Natural killer cell treated with Interleukin-12 subunit alpha and Interleukin-12 subunit beta and Interleukin-15 and Interleukin-18, amount 100 ng/mL, for 72 hours (primary cell): ENCODE data around the gene PCAT6. TPM values are rescaled to one million over a fixed set of nuclear protein-coding genes. Genes with fewer than 3 reads are reported as not detected.
"Not testable (repeated sequence)": the region's sequence is repeated elsewhere in the genome, so short reads cannot be mapped to it uniquely, and the experiment has no call there.

ENCODE experiments used
- ATAC-seq, 2 donors: fragments of 150-1000 bp; cut with Tn5 transposase in 1 of 2; sonication (Bioruptor Pico), chemical (Tn5 transposase) in 1 of 2; 2 replicates each; pipeline ENCODE4 v1.10.0; 2021
- DNase-seq: peaks from one replicate; pipeline ENCODE4 v3.0.0; 2022; ENCODE audit warnings: low spot score
- H3K27ac Mint-ChIP-seq, 2 donors: 1 replicate in 1 of 2; 2 replicates in 1 of 2; pipeline ENCODE4 v1.8.0; 2022; ENCODE audit warnings: mixed read lengths in 2 of 2, mild to moderate bottlenecking in 1 of 2, moderate library complexity in 1 of 2
- H3K27me3 Mint-ChIP-seq, 2 donors: 1 replicate in 1 of 2; 2 replicates in 1 of 2; pipeline ENCODE4 v1.8.0; 2022; ENCODE audit warnings: mixed read lengths in 2 of 2
- H3K36me3 Mint-ChIP-seq: one replicate; pipeline ENCODE4 v1.8.0; 2022; ENCODE audit warnings: mixed read lengths
- H3K4me1 Mint-ChIP-seq, 2 donors: 1 replicate in 1 of 2; 2 replicates in 1 of 2; pipeline ENCODE4 v1.8.0; 2022; ENCODE audit warnings: low read depth in 2 of 2, mixed read lengths in 2 of 2, mild to moderate bottlenecking in 1 of 2
- H3K4me3 Mint-ChIP-seq: one replicate; pipeline ENCODE4 v1.8.0; 2022; ENCODE audit warnings: mixed read lengths
- H3K9me3 Mint-ChIP-seq: 2 replicates; pipeline ENCODE4 v1.8.0; 2022; ENCODE audit warnings: mixed read lengths
- total RNA-seq, 2 donors: library from RNA; stranded (reverse); gene quantifications; one replicate each; pipeline ENCODE4 v1.2.3, GENCODE V29; 2022

Gene PCAT6
- 1 to 10 TPM; 1.0 to 1.4 TPM for total RNA-seq

- ATAC-seq: peak; percentile 90 to 93
- Mint-ChIP-seq H3K9me3 (no peaks in the 10 kb centered on the region), H3K27ac (peak within 1 kb of the TSS; percentile 80 to 89), H3K36me3 (no peaks in the 10 kb centered on the region), H3K27me3 (peaks cover 0 to under 1% of the 10 kb centered on the region in 2 donors), H3K4me1 (peaks cover 35 to 37% of the 10 kb centered on the region in 2 donors), H3K4me3 (peak within 1 kb of the TSS; percentile 89)
- peak; percentile 96 for DNase-seq
Observed at GRCh38 chr1:202810615-202811295, at the start of gene PCAT6. Gene PCAT6, plus strand, starts transcription at chr1:202810954.

GRCh38 chr1:202762019-202762418, 48.7 kb upstream of the PCAT6 start:
- H3K9me3 Mint-ChIP-seq: no peaks in the 10 kb centered on the region
- peak overlapping the region in 1 of 2 donors; percentile 70 for H3K27ac Mint-ChIP-seq
- peaks cover 17% of the 10 kb centered on the region in 2 donors for H3K4me1 Mint-ChIP-seq
- H3K4me3 Mint-ChIP-seq: no peak overlapping the region
- no peaks in the 10 kb centered on the region for H3K27me3 Mint-ChIP-seq
- DNase-seq: no peak
- H3K36me3 Mint-ChIP-seq: peaks cover 19% of the 10 kb centered on the region
- ATAC-seq: no peak

DNA sequence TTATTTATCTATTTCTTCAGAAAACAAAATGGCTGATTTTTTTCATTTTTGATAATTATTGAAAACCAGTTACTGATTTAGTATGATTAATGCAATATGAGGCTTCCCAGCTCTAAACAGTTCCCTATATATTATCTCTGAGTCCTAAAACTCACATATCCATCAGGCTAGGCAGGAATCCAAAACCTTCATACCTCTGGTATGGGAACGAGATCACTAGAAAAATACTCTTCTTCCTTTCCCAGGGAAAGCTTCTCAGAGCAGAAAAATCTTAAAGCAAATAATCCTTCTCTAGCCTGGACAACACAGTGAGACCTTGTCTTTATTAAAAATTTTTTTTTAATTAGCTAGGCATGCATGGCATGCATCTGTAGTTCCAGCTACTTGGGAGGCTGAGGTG, 45.0 kb upstream of the PCAT6 start:
- Mint-ChIP-seq H3K27me3 (no peaks in the 10 kb centered on the region), H3K4me1 (peaks cover 7 to 14% of the 10 kb centered on the region in 2 donors), H3K9me3 (no peaks in the 10 kb centered on the region), H3K4me3 (no peak overlapping the region), H3K36me3 (peaks cover 14% of the 10 kb centered on the region), H3K27ac (no peak overlapping the region)
- ATAC-seq: no peak
- DNase-seq: no peak

GRCh38 chr1:202770135-202770534, 40.6 kb upstream of the PCAT6 start:
- no peaks in the 10 kb centered on the region for H3K4me1 Mint-ChIP-seq
- H3K27ac Mint-ChIP-seq: no peak overlapping the region
- no peaks in the 10 kb centered on the region for H3K36me3 Mint-ChIP-seq
- H3K27me3 Mint-ChIP-seq: no peaks in the 10 kb centered on the region
- no peak overlapping the region for H3K4me3 Mint-ChIP-seq
- no peaks in the 10 kb centered on the region for H3K9me3 Mint-ChIP-seq
- DNase-seq (no peak), ATAC-seq (no peak)

GRCh38 chr1:202781180-202781579, 29.6 kb upstream of the PCAT6 start:
- Mint-ChIP-seq H3K36me3 (no peaks in the 10 kb centered on the region), H3K27ac (no peak overlapping the region), H3K4me3 (no peak overlapping the region), H3K4me1 (peaks cover 8 to 18% of the 10 kb centered on the region in 2 donors), H3K9me3 (no peaks in the 10 kb centered on the region), H3K27me3 (no peaks in the 10 kb centered on the region)
- DNase-seq: no peak
- ATAC-seq: no peak

GRCh38 chr1:202786804-202787203, 23.9 kb upstream of the PCAT6 start:
- ATAC-seq (no peak), DNase-seq (no peak)
- no peaks in the 10 kb centered on the region for H3K27me3 Mint-ChIP-seq
- peaks cover 22 to 23% of the 10 kb centered on the region in 2 donors for H3K4me1 Mint-ChIP-seq
- H3K27ac Mint-ChIP-seq: no peak overlapping the region
- no peaks in the 10 kb centered on the region for H3K9me3 Mint-ChIP-seq
- H3K36me3 Mint-ChIP-seq: no peaks in the 10 kb centered on the region
- H3K4me3 Mint-ChIP-seq: no peak overlapping the region

- Mint-ChIP-seq H3K4me1 (peaks cover 18% of the 10 kb centered on the region in 2 donors), H3K27ac (no peak overlapping the region), H3K4me3 (no peak overlapping the region), H3K36me3 (no peaks in the 10 kb centered on the region), H3K9me3 (no peaks in the 10 kb centered on the region), H3K27me3 (no peaks in the 10 kb centered on the region)
- no peak for DNase-seq
- no peak for ATAC-seq
Observed at GRCh38 chr1:202788800-202789199, 22.0 kb upstream of the PCAT6 start.

DNA sequence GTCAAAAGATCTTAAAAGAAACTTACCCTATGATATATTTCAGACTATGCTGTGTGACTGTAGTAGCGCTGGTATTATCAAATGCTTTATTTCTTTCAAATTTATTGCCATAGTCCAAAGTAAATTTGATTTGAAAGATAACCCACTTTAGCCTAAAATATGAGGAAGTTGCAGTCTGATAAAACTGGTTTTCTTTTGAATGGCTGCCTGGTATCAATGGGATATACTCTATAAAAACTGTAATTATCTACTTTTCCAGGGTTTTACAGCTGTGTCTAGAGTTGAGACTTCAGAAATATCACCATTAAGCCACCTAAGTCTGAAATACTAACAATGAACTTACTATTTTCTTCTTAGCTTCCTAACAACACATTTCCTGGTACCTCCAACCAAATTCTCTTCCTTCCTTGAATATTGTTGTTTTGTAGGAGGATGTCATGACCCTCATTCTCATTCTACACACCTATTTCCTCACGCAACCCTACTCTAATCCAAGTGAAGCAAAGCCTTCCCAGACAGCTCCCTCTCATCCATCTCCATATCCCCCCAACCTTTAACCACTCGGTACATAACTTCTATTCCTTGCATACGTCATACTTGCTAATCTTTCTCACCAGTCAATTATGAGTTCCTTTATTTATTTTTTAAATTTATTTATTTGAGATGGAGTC, 19.5 kb upstream of the PCAT6 start:
- Mint-ChIP-seq H3K27me3 (no peaks in the 10 kb centered on the region), H3K36me3 (no peaks in the 10 kb centered on the region), H3K27ac (no peak overlapping the region), H3K4me1 (peaks cover 12 to 24% of the 10 kb centered on the region in 2 donors), H3K9me3 (no peaks in the 10 kb centered on the region), H3K4me3 (no peak overlapping the region)
- no peak for DNase-seq
- no peak for ATAC-seq

DNA sequence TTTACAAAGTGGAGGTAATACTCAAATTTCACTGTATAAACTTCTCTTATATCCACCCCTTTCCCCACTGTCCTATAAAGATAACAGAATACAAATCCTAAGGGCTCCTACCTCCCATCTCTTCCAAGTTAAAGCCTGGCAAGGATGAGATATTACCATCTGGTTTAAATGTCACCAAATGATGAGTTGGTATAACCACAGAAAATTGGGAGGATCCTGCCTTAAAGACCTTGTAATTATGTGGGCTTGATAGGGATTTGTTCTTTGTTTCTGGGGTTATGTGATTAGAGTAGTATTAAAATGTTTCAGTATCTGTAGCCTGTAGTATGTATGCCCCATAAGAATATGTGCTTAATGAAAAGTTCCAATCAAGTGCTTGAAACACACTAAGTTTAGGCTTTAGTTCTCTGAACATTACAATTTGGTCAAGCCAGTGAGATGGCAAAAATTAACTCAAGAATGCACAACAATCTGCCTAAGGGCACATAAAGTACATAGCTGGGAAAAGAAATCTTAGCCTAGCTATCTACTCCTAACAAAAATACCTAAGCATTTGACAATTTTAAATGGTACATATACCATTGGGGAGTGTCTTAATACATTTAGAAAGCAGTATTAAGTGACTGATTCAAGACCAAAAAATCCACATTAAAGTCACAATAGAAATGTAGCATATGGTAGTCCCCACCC, 16.6 kb upstream of the PCAT6 start:
- Mint-ChIP-seq H3K27ac (no peak overlapping the region), H3K27me3 (no peaks in the 10 kb centered on the region), H3K9me3 (no peaks in the 10 kb centered on the region), H3K4me3 (no peak overlapping the region), H3K4me1 (peaks cover 11 to 20% of the 10 kb centered on the region in 2 donors), H3K36me3 (no peaks in the 10 kb centered on the region)
- no peak for ATAC-seq
- DNase-seq: no peak

DNA sequence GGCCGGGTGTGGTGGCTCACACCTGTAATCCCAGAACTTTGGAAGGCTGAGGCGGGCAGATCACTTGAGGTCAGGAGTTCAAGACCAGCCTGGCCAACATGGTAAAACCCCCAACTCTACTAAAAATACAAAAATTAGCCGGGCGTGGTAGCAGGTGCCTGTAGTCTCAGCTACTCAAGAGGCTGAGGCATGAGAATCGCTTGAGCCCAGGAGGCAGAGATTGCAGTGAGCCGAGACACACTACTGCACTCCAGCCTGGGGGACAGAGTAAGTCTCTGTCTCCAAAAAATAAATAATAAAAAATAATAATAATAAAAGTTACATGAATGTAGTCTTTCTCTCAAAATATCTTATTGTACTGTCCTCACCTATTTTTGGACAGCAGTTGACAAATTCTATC, 15.8 kb upstream of the PCAT6 start:
- H3K4me1 Mint-ChIP-seq: peaks cover 11 to 20% of the 10 kb centered on the region in 2 donors
- not testable (repeated sequence) for H3K27me3 Mint-ChIP-seq, DNase-seq, H3K9me3 Mint-ChIP-seq, ATAC-seq, H3K4me3 Mint-ChIP-seq, H3K27ac Mint-ChIP-seq, H3K36me3 Mint-ChIP-seq

- Mint-ChIP-seq H3K27ac (no peak overlapping the region), H3K4me3 (no peak overlapping the region), H3K9me3 (no peaks in the 10 kb centered on the region), H3K4me1 (peaks cover 14 to 24% of the 10 kb centered on the region in 2 donors), H3K27me3 (no peaks in the 10 kb centered on the region), H3K36me3 (no peaks in the 10 kb centered on the region)
- ATAC-seq (no peak), DNase-seq (no peak)
Observed at GRCh38 chr1:202796670-202797069, 14.1 kb upstream of the PCAT6 start.

- no peaks in the 10 kb centered on the region for H3K9me3 Mint-ChIP-seq
- H3K27me3 Mint-ChIP-seq: no peaks in the 10 kb centered on the region
- no peak for ATAC-seq
- no peak overlapping the region for H3K4me3 Mint-ChIP-seq
- H3K27ac Mint-ChIP-seq: no peak overlapping the region
- H3K4me1 Mint-ChIP-seq: peaks cover 21 to 38% of the 10 kb centered on the region in 2 donors
- no peak for DNase-seq
- no peaks in the 10 kb centered on the region for H3K36me3 Mint-ChIP-seq
Observed at GRCh38 chr1:202798260-202798659, 12.5 kb upstream of the PCAT6 start.

- H3K4me3 Mint-ChIP-seq: no peak overlapping the region
- H3K4me1 Mint-ChIP-seq: peaks cover 21 to 38% of the 10 kb centered on the region in 2 donors
- DNase-seq (no peak), ATAC-seq (no peak)
- H3K36me3 Mint-ChIP-seq: no peaks in the 10 kb centered on the region
- no peaks in the 10 kb centered on the region for H3K27me3 Mint-ChIP-seq
- H3K27ac Mint-ChIP-seq: no peak overlapping the region
- no peaks in the 10 kb centered on the region for H3K9me3 Mint-ChIP-seq
Observed at GRCh38 chr1:202798792-202799331, 11.9 kb upstream of the PCAT6 start.

DNA sequence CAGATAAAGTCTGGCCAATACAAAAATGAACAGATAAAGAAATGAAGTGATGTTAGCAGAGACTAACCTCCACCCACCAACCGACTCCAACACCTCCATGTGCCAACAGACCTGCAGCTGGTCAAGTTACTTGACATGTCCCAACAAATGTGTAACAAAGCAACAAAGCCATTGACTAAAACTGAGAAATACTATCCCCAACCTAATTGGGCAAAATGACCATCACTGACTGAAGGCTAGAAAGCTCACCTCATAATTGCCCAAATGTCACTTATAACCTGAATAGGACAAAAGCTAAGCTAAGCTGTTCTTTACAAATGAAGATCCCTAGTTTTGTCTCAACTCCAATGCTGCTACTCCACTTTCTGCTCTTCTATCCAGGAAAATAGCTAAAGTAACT, 10.0 kb upstream of the PCAT6 start:
- Mint-ChIP-seq H3K9me3 (no peaks in the 10 kb centered on the region), H3K36me3 (no peaks in the 10 kb centered on the region), H3K4me3 (no peak overlapping the region), H3K27ac (no peak overlapping the region), H3K27me3 (no peaks in the 10 kb centered on the region), H3K4me1 (peaks cover 29 to 38% of the 10 kb centered on the region in 2 donors)
- ATAC-seq (no peak), DNase-seq (no peak)
